SKM-1 (cell line): ENCODE results near the gene OBSL1.

Experiments
- DNase-seq: peaks from one replicate; lab custom pipeline; 2025; ENCODE audit not compliant: unreplicated experiment; lab: John Stamatoyannopoulos, UW

The OBSL1 gene

GRCh38 chr2:219536967-219537366 lies 34.4 kb downstream of the OBSL1 start:
- no peak for DNase-seq

DNA sequence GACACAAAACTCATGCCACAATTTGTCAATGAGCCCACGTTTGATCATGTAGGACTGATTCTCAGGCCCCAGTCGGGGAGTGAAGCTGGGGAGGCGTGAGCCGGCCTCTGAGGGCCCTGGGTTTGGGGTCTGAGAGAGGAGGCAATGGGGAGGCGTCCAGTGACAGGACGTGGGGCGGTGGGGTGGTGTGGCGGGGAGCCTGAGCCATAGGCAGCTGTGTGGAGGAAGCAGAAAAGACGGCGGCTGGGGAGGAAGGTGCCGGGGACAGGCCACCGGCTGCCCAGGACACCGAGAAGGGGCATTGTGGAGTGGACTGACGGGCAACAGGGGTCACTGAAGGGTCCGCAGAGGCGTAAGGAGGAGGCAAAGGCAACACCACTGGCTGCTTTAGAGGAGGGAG lies 34.9 kb downstream of the OBSL1 start:
- DNase-seq: no peak

DNA sequence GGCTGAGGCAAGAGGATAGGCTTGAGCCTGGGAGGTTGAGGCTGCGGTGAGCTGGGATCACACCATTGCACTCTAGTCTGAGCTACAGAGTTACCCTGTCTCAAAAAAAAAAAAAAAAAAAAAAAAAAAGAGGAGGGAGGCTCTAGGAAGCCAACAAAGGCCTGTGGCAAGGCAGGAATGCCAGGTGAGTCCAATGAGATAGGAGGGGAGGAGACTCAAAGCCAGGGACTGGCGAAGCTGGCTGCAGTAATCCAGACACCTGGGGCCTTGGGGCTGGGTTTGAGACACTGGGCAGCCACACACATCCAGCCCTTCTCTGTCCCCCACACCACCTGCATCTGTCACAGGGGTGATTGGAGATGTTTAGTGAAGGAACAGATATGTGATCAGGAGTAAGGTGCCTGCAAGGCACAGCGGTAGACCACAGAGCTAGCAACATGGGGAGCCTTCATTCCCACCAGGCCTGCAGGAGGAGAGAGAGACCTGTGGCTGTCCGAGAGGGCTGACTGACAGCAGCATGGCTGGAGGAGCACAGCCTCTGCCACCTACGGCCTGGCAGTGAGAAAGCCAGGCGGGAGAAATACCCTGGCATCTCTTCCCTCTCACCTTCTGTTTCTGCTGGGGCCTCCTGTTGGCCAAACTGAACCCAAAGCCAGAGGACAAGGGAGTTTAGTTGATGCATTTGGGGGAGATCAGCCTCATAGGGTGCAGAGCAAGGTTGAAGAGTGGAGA lies 37.2 kb downstream of the OBSL1 start:
- DNase-seq: no peak

GRCh38 chr2:219532378-219532649 lies 39.0 kb downstream of the OBSL1 start:
- no peak for DNase-seq

DNA sequence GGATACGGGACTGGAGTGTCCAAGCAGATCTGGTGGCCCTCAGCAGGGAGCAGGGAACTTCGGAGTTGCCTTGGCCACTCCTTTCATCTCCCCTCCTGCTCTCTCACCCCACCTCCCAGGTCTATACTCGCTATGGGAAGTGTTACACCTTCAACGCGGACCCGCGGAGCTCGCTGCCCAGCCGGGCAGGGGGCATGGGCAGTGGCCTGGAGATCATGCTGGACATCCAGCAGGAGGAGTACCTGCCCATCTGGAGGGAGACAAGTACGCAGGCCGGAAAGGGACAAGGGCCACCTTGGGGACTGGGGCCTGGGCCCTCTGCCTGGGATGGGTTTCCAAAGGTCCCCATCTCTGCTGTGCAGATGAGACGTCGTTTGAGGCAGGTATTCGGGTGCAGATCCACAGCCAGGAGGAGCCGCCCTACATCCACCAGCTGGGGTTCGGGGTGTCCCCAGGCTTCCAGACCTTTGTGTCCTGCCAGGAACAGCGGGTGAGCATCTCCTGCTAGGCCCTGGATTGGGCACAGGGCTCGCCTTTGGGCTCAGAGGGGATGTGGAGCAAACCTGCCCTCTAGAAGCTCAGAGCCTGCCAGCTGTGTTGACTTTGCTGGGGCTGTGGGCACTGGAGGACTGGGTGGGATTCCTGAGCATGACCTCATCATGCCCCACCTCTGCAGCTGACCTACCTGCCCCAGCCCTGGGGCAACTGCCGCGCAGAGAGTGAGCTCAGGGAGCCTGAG lies 39.5 kb downstream of the OBSL1 start:
- no peak for DNase-seq

DNA sequence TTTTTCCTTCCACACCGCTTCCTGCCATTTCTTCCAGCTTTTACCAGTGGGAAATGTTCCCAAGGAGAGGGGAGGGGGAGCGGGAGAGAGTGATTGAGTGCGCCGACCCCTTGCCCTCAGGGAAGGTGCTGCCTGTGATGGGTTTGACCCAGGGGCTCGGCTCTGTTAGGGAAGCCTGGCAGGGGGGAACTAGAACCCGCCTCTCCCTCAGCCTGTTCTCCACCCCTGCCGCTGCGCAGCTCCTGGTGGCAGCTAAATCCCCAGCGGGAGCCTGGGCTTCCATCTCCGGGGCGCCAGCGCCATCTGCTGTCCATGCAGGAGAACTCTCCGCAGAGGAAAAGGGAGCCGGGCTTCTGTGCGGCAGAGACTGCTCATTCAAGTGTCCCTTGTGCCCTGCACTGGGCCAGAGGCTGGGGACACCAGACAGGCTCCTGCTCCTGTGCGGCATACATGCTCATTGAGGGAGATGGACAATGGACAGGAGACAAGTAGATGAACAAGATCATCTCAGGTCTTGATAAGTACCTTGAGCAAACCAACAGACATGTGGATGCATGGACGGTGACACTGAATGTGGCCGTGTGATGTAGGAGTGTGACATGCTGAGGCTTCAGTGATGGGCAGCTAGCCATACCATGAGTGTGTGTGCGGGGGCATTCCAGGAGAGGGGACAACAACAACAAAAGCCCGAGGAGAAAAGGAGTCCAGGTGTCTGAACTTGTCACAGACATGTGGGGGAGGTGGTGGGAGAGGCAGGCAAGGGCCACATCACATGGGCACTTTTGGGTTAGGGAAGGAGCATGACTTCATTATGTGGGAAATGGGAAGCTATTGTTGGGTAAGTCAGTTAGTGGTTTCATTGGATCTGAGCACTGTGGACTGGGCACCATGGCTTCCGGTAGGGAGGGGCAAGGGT lies 41.0 kb downstream of the OBSL1 start:
- peak; percentile 72 for DNase-seq

DNA sequence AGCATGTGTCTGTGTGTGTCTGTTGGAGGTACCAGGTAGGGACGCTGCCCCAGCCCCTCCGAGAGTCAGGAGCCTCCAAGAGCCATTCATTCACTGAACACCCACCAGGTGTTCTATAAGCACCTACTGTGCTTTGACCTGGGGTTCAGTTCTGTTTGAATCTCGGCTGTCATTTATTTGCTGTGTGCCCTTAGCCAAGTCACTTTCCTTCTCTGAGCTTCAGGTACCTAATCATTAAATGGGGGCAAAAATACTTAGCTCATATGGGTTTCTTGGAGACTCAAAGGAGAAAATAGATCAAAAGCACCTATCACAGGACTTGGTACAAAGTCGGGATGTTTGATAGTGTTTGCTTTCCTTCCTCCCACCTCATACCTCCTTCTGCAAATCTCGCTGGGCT lies 43.9 kb downstream of the OBSL1 start:
- no peak for DNase-seq

DNA sequence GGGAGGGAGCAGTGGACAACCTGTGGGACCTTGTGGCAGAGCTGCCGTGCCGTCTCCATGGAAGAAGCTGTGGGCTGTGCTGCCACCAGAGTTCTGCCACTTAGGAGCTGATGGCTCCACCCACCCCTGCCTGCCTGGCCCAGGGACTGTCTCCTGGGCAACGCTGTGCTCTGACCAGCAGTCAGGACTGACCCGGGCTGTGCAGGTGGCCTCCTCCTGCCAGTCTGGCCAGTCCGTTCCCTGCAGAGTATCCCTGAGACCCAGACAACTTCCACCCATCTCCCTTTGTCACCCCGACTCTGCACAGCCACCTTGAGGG lies 44.3 kb downstream of the OBSL1 start:
- no peak for DNase-seq

GRCh38 chr2:219526320-219527075 lies 44.8 kb downstream of the OBSL1 start:
- DNase-seq: no peak

GRCh38 chr2:219525533-219526232 lies 45.7 kb downstream of the OBSL1 start:
- DNase-seq: no peak

DNA sequence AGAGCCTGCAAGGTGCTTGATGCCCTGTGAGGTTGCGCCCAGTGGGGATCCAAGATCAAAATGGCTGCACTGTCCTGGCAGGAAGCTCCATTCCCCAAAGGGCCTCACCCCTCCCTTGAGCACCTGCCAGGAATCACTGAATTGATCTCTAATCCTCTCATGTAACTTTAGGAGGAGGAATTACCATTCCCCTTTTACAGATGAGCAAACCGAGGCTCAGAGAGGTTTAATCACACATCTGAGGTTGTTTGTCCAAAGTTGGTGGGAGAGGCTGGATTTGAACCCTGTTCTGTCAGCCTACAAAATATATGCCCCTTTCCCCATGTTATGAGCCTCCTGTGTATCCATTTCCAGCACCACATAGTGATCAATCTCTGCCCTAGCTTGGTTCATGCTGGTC lies 46.5 kb downstream of the OBSL1 start:
- DNase-seq: no peak

GRCh38 chr2:219523031-219523671 lies 48.2 kb downstream of the OBSL1 start:
- no peak for DNase-seq

DNA sequence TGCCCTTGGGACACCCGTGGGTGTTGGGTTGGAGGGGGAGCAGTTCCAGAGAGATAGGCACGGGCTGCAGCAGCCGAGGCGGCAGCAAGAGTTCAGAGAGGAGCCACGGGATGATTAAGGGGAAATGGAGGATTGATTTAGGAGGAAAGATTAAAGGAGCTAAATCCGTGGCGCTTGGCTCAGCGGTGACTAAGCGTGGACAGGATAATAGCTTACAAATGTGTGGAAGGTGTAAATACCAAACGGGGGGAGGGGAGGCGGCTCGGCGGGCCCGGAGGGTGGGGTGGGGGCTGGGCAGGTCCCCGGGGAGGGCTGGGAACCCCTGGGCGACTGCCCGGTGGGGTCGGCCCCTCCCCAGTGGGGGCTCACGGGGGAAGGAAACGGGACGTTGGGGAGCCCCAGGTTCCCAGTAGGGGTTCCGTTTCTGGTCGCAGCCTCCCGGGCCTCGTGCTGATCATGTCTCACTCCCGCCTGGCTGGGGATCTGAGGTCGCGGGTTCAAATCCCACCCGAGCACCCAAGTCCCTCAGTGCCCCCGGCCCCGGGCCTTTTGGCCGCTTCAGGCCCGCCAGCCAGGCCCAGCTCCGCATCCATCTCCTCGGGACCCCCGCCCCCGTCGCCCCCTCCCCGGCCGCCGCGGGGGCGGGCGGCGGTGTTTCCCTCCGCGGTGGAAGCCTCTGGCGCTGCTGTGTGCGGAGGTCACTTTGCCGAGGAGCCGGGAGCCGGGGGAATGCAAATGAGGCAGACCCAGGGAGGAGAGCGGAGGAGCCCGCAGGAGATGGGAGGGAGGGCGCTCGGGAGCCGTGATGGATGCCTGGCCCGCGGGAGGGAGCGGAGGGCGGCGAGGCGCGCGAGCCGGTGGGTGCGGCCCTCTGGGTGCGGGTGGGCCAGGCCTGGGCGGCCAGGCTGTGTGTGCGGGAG lies 49.0 kb downstream of the OBSL1 start:
- DNase-seq: no peak

DNA sequence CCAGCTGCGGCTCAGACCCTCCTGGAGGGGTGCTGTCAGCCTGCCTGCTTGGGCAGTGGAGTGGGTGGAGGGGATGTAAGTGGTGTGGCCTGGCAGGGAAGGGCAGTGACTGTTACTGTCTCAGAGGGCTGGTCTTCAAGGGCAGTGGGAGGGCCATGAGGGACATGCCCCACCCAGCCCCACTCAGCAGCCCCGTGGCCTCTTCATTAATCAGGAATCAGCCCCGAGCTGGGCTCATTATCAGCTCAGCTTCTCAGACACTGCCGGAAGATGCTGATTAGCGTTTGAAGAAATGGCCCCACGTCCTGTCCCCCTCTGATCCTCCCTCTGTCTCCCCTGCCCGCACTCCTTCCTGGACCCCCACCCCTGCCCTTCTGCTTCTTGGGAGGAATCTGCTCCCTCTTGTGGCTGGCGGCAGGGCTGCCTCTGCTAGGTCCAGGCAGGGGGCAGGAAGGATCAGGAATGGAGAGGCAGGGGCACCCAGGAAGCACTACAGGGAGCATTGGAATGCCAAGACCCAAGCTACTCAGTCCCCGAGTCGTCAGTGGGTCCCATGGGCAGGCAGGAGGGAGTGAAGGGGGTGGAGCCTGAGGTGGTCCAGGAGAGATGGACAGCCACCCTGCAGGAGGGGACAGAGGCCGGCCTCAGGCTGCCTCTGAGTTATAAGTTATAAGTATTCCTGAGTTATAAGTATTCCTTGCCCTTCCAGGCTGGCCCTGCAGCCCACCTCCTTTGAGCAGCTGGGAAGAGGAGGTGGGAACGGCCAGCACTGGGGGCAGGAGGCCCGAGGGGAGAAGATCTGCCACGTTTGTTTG lies 50.1 kb downstream of the OBSL1 start:
- no peak for DNase-seq

- no peak for DNase-seq
These were observed 51.3 kb downstream of the OBSL1 start for GRCh38 chr2:219520079-219520478.

- no peak for DNase-seq
These were observed 51.8 kb downstream of the OBSL1 start for GRCh38 chr2:219519526-219519916.

GRCh38 chr2:219517954-219518778 lies 53.2 kb downstream of the OBSL1 start:
- no peak for DNase-seq
